ENCODE results near the gene UPP2.

UPP2 gene

GRCh38 chr2:158142568-158143332, 41.1 kb downstream of the UPP2 start:
- FAIRE-seq, result no peak

- FAIRE-seq, result no peak
These were observed 42.2 kb downstream of the UPP2 start for GRCh38 chr2:158143703-158144360.

- no peak for FAIRE-seq
These were observed 43.4 kb downstream of the UPP2 start for GRCh38 chr2:158144914-158145625.

DNA sequence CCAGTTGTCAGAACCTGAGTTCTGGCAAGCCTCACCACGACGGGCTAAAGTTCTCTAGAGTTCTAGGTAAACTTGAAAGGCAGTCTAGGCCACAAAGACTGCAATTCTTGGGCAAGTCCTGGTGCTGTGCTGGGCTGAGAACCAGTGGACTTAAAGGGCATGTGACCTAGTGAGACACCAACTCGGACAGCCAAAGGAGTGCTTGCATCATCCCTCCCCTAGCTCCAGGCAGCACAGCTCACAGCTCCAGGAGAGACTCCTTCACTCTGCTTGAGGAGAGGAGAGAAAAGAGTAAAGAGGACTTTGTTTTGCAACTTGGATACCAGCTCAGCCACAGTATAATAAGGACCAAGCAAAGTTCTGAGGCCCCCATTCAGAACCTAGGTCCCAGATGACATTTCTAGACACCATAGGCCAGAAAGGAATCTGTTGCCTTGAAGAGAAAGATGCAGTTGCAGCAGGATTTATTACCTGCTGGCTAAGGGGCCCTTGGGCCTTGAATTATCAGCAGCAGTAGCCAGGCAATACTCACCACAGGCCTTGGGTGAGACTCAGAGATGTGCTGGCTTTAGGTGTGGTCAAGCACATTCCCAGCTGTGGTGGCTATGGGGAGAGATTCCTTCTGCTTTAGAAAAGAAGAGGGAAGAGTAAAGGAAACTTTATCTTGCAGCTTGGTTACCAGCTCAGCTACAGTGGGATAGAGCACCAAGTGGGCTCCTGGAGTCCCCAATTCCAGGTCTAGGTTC, 51.8 kb downstream of the UPP2 start:
- no peak for FAIRE-seq

DNA sequence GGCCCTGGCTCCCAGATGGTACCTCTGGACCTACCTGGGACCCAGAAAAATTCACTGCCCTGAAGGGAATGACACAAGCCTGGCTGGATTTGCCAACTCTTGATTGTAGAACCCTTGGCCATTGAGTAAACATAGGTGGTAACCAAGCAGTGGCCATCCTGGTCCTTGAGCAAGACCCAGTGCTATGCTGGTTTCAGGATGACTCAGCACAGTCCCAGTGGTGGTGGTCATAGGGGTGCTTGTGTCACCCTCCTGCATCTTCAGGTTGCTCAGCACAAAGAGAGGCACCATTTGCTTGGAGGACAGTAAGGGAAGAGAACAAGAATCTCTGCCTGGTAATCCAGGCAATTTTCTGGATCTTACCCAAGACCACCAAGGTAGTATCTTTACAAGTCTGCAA, 52.9 kb downstream of the UPP2 start:
- no peak for FAIRE-seq

DNA sequence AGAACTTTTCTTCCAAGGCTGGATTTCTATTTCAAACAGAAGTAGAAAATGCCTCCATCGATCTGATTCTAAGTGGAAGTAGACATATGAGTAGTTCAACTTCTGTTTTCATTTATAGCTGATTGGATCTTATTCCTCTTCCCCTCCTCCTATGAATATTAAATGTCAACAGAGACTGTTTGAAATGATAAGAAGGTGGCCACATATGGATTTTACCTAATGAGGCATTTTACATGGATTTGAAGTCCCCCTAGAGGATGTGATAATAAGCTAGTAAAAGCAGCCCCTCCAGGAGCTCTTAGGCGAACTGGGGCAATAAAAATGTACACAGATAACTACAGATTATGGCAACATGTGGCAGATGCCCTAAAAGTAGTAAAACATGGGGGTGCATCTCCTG, 71.0 kb downstream of the UPP2 start:
- FAIRE-seq, result no peak

DNA sequence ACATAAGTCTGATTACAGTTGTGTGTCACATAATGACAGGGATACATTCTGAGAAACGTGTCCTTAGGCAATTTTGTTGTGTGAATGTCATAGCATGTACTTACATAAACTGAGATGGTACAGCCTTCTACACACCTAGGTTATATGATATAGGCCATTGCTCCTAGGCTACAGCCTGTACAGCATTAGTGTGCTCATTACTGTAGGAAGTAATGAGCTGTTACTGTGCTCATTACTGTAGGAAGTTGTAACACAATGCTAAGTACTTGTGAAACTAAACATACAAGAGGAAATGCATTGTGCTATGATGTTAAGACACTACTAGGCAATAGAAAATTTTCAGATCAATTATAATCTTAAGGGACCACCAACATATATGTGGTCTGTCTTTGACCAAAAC, 72.8 kb downstream of the UPP2 start:
- FAIRE-seq, result no peak

- FAIRE-seq, result no peak
These were observed 73.3 kb downstream of the UPP2 start for GRCh38 chr2:158174956-158175355.

- no peak for FAIRE-seq
These were observed 77.0 kb downstream of the UPP2 start for GRCh38 chr2:158178646-158179045.

GRCh38 chr2:158179660-158180059, 78.0 kb downstream of the UPP2 start:
- peak; percentile 86 for FAIRE-seq

DNA sequence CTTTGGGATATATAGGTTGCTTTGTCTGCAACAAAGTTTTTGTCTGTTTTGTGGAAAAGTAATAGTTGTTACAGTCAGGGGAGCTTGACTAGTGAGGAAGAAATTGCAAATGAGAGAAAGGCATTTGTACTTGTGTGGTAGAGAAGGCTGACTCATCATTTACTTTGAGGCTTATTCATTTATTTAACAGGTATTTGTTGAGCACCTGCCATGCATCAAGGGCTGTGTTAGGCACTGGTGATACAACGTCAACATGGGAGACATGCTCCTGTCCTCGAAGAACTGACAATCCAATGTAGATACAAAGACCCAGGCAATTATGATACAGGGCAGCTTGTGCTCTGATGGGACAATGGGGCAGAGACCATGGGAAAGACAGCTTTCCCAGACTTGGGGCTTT, 79.5 kb downstream of the UPP2 start:
- no peak for FAIRE-seq

DNA sequence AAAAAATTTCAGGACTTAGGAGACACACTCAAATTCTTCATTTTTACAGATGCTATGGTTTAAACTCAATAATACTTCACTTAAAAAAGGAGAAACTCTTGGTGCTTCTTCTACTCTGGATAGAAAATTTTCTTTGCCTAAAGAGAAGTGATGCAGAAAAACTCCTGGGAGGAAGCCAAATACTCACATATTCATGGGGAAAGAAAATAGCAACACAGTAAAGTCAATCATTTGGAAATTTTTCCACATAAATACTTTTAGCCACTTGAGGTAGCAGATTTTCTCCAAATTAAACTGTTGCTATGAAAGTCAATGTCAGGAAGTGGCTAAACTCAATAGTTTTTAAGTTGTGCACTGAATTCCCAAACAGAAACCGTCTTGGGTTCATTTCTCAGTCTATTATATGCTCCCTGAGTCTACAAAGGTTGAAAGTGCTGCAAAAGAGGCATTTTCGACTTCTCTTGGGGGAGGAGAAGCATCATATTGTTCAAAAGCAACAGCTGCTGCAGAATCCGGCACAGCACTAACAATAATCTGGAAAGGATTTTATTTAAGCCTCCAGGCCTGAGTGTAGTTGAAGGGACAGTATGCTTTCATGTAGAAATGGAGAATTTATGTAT, 81.1 kb downstream of the UPP2 start:
- no peak for FAIRE-seq

- FAIRE-seq, result no peak
These were observed 82.3 kb downstream of the UPP2 start for GRCh38 chr2:158184001-158184400.

DNA sequence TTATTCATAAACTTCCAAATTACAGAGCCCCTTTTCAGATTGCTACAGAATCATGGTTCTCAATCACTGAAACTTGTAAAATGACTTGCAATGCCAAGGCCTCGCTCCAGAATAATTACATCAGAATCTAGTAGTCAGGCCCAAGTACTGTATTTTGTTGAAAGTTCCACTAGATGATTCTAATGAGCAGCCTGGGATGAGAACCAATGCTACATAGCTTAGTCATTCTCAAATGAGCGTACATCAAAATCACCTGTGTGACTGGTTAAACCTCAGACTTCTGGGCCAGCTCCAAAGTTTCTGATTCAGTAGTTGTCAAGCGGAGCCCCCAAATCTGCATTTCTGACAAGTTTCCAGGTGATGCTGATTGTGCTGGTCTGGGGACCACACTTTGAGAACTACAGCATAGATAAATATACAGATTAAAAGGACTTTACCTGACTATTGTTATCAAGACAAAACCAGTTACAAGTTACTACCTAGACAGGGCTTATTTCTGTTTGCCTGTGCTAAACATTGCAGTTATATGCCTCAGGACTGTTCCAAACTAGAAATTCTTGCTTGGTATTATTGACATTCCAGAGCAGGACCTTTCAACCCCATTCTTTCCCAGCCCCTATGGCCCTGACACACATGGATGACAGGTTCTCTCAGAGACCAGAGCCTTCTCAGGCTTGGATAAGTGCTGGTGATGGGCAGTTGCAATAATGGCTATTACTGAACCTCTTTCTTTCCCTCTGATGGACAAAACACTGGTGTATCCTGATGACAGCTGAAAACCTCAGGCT, 83.1 kb downstream of the UPP2 start:
- FAIRE-seq, result no peak

All from A204.1 (cell line).